Stimulated activated naive CD4-positive, alpha-beta T cell (primary cell): Measurements from ENCODE around the gene SSBP2.
"Not testable (repeated sequence)": the region's sequence is repeated elsewhere in the genome, so short reads cannot be mapped to it uniquely, and the experiment has no call there.

Source experiments
- DNase-seq, 6 experiments: peaks; one replicate each; lab custom pipeline; 2025; lab: John Stamatoyannopoulos, UW

Gene SSBP2

DNA sequence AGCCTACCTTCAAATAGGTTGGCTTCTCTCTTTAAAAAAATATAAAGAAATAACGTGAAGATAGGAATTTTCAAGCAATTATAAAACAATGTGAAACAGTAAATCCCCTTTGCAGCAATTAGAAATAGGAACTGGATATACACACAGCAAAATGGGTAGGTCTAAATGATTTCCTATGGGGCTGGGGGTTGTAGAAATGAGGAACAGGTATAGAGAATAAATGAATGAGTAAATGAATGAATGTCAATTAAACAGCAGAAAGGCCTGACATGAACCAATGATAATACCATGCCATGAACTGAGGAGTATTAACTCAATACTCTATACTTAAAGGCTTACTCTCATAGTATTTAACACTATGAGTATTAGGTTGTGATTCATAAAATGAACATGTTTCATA is 21.6 kb downstream of the SSBP2 start:
- DNase-seq, result no peak

DNA sequence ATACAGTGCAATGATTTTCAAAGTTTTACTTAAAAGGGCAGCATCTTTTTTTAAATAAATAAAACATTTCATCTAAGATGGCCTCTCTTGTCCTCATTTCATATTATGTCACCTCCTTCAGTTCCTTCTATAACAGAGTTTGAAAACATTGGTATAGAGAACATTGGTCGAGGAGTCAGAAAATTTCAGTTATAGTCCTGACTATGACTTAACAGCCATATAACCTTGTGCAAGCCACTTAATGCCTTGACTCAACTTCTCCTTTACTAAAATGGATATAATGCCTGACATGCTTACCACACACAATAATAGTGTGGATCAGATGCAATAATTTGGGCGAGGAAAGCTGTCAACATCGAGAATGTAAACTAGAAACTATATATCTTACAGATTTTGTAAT is 22.6 kb downstream of the SSBP2 start:
- DNase-seq, result no peak

DNA sequence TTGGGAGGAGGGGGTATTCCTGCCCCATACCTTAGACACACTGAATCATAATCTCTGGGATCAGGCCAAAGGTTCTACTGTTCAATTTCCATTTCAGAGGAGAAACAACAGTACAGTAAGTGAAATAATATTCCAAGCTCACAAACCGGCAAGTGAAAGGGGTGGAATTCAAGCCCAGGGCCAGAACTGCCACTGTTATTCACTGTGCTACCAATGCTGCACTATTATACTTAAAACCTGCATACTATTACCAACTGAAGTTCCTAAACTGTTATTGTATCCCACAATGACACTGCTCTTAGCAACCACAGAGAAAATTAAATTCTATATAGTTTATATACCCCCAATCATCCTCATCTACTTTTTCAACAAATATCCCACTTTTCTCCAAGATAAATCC is 24.6 kb downstream of the SSBP2 start:
- DNase-seq, result no peak

DNA sequence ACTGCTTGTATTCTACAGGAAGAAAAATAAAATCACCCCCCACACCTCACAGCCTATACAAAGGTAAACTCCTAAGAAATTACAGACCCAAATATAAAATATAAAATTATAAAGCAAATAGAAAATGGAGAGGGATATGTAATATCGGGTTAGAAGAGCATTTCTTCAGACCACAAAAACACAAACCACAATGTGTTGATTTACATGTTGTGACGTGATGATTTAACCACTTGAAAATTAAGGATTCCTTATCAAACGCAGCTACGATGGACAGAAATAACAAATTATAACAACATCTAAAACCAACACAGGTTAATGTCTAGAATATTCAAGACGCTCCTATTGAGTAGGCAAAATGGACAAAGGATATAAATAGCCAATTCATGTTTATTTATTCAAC is 26.3 kb downstream of the SSBP2 start:
- DNase-seq, result no peak

DNA sequence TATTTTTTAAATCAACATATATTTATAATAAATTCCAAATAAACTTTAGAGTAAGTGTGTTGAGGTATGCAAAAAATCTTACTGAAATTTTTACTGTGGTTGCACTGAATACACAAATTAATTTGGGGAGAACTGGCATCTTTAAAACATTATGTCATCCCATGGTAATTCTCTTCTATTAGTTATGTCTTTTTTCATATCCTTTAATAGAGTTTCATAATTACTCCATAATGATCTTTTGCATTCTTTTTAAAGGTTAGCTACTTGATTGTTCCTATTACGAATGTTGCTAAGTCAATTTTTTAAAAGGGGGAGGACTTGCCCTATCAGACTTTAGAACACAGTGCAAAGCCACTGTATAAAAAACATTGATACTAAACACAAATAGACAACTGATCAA is 26.8 kb downstream of the SSBP2 start:
- no peak for DNase-seq

DNA sequence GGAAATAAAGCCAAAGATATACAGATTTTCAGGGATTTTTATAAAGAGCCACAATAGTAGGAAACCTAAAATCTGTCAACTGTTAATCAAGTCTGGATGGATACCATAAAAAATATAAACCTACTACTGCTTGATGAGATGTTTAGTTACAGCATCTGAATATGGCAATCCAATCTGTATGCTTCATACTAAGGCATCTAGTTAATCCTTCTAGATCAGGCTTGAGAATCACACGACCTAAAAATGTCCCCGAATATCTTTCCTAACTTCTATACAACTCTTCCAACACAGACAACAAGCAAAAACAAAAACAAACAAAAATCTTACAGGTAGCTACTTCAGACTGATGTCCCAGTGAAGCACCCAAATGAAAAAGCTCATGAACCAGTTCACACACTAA is 29.8 kb downstream of the SSBP2 start:
- DNase-seq, result no peak

DNA sequence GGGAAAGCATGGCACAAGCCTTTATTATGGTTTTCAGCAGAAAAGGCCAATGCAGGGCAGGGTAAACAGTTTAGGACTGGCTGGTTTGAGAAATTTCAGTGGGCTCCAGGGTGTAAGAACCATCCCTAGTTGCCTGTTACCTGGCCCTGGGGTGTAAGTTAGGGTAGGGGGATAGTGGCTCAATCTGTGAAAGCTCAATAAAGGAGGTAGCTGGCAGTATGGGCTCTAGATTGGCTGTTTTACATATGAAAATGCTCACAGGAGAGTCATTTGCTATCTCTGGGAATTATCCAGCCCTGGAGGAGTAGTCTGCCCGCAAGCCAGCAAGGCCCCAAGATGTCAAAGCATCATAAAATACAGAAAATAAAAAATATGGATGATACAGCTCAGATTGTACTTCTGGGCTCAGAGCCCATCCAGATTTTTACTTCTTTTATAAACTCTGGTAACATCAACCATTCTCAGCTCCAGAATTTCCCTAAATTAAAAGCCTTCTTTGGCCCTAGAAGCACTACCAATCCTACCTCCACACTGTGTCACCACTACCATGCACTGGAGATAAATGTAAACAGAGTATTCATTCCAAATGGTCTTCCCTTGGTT is 31.1 kb downstream of the SSBP2 start:
- no peak for DNase-seq

DNA sequence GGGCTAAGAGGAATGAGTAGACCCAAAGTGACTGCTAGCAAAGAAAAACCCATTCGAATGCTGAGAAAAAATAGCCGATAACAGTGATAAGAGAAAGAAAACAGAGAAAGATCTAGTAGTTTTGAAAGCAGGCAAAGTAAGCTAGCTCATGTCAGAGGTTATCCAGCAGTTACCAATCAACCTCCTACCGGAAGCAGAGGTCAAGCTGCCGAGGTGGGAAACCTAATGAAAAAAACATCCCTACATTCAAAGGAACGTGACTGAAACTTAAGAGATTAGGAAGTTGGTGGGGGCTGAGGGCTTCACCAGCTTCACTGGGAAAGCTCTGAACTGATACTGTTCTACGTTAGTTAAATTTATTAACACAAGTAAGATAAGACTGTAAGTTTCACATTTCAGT is 32.6 kb downstream of the SSBP2 start:
- DNase-seq, result peak in 1 of 6 experiments; percentile 0

DNA sequence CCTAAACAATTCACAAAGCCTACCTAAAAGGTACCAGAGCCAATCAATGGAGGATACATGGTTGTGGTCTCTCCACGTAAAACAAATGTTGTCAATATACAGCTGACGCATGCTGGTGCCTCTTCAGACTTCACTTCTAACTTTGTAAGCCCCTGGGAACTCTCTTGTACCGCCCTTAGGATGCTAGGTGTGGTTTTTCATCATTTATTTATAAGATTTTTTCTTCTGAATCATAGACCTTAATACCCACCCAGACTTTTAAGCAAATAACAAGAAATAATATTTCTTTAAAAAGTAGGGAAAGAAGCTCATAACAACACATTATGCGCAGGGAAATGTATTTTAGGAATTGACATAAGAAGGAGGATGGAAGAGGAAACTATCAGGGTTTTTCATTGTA is 33.0 kb downstream of the SSBP2 start:
- DNase-seq, result no peak

DNA sequence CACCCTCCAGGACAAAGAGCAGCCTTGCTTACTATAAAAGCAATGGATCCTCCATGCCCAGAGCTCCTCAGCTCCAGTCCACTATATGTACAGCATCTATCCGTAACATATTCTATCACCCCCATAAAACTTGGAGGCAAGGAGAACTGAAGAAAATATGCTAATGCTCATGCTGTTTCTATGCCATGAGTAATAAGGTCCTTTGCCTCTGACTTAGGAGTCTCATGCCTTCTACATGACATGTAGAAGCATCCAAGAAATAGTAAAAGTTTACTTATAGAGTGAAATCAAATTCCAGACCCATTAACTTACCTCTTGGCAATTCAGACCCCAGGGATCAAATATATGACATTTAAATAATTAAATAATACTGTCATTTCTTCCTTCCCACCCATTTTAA is 33.7 kb downstream of the SSBP2 start:
- DNase-seq, result no peak

DNA sequence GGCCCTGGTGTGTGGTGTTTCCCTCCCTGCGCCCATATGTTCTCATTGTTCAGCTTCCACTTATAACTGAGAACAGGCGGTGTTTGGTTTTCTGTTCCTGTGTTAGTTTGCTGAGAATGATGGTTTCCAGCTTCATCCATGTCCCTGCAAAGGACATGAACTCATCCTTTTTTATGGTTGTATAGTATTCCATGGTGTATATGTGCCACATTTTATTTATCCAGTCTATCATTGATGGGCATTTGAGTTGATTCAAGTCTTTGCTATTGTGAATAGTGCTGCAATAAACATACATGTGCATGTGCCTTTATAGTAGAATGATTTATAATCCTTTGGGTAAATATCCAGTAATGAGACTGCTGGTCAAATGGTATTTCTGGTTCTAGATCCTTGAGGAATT is 36.8 kb downstream of the SSBP2 start:
- DNase-seq, result not testable (repeated sequence)

DNA sequence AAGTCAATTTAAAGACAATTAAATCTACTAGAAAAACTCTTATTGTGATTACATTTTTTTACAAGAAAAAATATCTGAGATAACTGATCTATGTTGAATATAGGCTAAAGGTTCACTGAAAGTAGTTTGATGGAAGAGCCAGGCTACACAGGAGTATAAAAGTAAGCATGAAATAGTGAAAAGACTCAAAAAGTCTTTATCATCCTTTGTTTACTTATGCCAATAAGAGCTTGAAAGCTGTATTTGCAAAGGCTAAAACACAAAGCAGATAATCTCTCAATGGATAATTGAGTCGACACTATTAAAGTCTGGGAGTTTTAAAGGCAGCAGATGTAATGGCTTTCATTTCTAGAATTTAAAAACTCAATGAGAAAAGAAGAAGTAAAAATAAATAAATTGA is 42.0 kb downstream of the SSBP2 start:
- no peak for DNase-seq

DNA sequence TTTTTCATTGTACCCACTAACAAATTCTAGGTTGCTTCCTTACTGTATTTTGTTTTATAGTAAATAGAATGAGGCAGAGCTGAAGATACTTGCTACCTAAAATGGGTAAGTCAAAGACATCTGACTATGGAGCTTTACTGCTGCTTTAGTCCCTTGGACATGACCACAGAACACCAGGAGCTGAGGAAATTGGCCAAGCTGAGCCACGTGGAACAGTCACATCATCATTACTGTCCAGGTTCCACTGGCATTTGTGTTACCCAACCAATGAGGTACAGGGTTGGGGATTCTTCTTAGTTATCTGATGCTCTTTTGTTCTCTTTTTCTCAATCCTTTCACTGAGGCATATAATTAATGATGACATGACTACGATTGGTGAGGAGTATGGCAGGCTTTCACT is 47.1 kb downstream of the SSBP2 start:
- DNase-seq, result no peak

DNA sequence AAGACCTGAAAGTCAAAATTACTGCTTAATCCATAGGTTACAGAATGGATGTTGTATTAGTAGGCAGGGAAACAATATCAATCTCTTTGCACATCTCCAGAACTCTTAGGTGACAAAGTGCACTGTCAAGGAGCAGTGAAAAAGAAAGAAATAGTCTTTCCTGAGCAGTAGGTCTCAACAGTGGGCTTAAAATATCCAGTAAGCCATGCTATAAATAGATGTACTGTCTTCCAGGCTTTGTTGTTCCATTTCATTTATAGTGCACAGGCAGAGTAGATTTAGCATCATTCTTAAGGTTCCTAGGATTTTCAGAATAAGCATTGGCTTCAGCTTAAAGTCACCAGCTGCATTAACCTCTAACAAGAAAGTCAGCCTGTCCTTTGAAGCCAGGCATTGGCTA is 50.7 kb downstream of the SSBP2 start:
- no peak for DNase-seq

DNA sequence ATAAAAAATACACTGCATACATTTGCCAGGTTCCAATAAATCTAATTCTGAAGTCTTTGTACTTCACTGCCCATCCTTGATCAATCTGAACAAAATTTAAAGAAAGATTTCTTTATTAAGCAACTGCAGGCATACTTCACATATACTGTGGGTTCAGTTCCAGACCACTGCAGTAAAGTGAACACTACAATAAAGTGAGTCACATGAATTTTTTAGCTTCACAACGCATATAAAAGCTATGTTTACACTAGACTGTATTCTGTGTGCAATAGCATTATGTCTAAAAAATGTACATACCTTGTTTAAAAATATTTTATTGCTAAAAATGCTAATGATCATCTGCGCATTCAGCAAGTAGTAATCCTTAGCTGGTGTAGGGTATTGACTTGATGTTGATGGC is 52.1 kb downstream of the SSBP2 start:
- no peak for DNase-seq

DNA sequence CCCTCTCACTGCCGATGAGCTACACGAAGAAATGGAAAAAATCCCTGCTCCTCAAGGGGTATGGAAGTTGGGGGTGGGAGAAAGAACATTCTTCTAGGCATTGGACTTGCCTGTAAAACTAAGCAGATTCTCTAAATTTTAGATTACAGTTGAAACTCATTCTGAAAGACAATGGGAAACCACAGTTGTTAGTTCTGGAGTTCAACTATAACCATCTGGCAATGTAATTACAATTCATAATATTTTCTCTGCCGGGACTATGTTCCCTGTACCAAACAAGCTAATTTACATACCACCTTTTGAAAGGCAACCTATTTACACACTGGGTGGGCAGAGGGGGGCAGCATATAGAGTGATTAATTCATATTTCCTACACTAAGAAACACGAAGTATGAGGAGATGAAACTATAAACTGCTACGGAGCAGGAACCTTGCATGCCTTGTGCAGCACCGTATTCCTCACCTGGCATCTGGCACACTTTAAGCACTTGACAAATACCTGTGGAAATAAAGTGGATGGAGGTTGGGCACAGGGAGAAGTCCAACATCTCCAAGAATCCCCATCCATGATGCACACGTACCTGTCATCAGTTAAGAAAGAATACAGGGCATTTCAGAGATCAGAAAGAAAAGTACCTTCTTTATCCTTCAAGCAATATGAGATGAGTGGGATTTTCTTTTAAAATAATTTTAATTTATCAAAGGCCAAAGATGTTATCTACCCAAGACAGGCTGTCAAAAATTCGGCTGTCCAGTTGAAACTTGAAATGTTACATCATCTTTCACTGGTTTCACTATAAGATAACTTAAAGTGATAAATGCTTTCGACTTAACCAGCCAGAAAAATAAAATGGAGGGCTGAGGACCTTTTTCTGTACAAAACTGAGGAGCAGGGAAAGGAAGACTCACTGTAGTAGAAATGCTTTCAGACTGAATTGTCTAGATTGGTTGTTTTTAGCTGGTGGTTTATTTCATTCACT is 54.2 kb downstream of the SSBP2 start:
- no peak for DNase-seq

DNA sequence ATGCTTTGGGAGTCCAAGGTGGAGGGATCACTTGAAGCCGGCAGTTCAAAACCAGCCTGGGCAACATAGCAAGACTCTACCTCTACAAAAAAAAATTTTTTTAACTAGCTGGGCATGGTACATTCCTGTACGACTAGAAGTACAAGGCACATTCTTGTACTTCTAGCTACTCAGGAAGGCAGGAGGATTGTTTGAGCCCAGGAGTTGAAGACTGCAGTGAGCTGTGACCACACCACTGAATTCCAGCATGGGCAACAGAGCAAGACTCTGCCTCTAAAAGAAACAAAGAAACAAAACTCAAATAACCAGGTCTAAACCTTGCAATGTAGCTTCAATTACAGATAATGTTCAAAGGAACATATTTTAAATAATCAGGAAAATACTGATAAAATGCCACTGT is 56.2 kb downstream of the SSBP2 start:
- DNase-seq, result no peak

DNA sequence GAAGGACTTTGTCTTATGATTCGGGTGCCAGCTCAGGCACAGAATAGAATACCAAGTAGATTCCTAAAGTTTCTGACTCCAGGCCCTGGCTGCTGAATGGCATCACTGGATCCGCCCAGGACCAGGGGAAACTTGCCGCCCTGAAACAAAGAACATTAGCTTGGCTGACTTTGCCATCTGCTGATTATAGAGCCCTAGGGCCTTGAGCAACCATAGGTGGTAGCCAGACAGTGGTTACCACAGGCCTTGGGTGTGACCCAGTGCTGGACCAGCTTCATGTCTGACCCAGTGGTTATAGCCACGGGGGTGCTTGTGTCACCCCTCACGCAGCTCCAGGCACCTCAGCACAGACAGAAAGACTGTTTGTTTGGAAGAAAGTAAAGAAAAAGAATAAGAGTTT is 62.7 kb downstream of the SSBP2 start:
- no peak for DNase-seq

DNA sequence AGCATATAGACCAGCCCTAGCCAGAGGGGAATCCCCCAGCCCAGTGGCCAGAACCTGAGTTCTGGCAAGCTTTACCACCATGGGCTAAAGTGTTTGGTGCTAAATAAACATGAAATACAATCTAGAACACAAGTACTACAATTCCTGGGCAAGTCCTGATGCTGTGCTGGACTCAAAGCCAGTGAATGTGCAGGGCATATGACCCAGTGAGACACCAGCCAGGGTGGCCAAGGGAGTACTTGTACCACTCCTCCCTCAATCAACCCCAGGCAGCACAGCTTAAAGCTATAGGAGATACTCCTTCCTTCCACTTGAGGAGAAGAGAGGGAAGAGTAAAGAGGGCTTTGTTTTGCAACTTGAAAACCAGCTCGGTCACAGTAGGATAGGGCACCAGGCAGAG is 63.6 kb downstream of the SSBP2 start:
- DNase-seq, result no peak

DNA sequence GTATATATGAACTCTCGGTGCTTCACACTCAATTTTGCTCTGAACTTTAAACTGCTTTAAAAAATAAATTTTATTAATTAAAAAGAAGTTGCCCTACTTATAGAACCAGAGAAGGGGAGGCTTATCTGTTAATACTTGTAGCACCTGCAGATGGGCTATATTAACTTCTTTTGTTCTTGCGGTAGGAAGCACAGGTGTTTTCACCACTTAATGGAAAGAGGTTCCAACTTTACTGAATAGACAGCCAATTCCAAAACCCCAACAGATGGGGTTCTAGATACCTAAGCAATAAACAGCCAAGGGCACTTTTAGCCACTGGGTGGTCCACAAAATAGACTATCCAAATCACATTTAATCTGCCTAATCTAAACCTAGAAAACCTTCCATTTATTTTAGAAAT is 65.4 kb downstream of the SSBP2 start:
- DNase-seq, result no peak

DNA sequence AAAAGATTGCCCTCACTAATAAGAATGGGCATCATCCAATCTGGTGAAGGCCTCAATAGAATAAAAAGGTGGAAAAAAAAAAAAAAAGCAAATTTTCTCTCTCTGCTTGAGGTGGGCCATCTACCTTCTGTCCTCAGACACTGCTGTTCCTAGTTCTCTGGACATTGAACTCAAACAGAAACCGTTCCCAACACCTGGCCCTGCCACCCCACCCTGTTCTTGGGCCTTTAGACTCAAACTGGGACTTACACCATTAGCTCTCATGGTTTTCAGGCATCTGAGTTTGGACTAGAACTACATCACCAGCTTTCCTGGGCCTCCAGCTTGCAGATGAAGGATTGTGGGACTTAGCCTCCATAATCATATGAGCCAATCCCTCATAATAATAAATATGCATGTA is 71.0 kb downstream of the SSBP2 start:
- no peak for DNase-seq

DNA sequence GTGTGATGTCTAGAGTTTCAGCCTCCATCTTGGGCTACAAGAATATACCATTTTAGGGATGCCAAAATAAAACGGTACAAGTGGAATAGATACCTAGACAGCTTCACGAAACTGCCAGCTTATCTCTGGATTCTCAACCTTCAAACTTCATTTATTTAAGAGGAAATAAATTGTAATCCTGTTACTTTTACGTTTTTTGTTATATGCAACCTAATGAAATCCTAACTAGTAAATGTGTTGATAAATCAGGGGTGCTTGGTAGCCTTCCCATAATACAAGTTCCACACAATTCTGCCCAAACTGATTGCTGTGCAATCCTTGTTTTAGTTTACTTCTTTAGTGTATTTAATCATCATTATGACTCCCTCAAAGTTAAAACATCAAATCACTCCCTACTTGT is 75.5 kb downstream of the SSBP2 start:
- no peak for DNase-seq

DNA sequence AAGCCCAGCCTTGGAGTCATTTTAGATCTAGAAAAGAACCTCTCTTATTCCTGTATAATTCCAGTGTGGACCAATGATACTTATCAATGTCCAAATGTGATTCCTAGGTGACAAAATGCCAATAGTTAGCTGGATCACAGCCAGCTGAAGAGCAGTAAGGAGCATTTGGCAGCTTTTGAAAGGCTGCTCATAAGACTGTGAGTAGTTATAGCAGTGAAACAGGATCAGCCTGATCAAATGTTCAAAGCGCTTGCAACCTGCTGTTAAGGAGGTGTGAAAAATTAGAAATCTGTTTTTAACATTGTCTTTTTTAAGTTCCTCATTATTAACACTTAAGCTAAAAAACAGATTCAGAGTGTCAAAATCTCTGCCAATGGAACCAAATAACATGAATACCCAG is 85.1 kb downstream of the SSBP2 start:
- DNase-seq, result no peak

DNA sequence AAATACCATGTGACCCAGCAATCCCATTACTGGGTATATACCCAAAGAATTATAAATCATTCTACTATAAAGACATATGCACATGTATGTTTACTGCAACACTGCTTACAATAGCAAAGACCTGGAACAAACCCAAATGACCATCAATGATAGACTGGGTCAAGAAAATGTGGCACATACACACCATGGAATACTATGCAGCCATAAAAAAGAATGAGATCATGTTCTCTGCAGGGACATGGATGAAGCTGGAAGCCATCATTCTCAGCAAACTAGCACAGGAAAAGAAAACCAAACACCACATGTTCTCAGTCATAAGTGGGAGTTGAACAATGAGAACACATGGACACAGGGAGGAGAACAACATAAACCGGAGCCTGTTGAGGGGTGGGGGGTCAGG is 90.3 kb downstream of the SSBP2 start:
- not testable (repeated sequence) for DNase-seq
